ENCODE data around the gene SLC6A20. TPM values are rescaled to one million over a fixed set of nuclear protein-coding genes. Genes with fewer than 3 reads are reported as not detected.
A peak's percentile ranks its signal among the peaks of the same experiment; 100 is the strongest.

The SLC6A20 gene
- total and polyA plus RNA-seq, 4 donors: 0.08 to 0.16 (median 0.10) TPM; not detected in 1

GRCh38 chr3:45765958-45766357, 30.4 kb downstream of the SLC6A20 start:
- Histone ChIP-seq H3K27ac (ENCODE audit: low read depth in 1 of 2, low read length in 2 of 2) (no peak overlapping the region), H3K9ac (ENCODE audit: low read depth in 1 of 2, low read length in 2 of 2) (no peak overlapping the region), H3K27me3 (ENCODE audit: control insufficient read depth in 4 of 4, insufficient read depth in 4 of 4, low read length in 3 of 4) (no peaks in the 10 kb centered on the region), H3K4me3 (ENCODE audit: low read depth in 1 of 3, low read length in 3 of 3) (no peak overlapping the region), H3K9me3 (ENCODE audit: control insufficient read depth in 4 of 4, low read length in 3 of 4) (no peaks in the 10 kb centered on the region), H3K36me3 (ENCODE audit: control insufficient read depth in 4 of 4, insufficient read depth in 3 of 4, low read depth in 1 of 4, low read length in 3 of 4) (no peaks in the 10 kb centered on the region), H3K4me1 (ENCODE audit: control insufficient read depth in 4 of 4, insufficient read depth in 4 of 4, low read length in 3 of 4) (peaks cover 0 to 14% (median 8%) of the 10 kb centered on the region in 4 donors)
- TF ChIP-seq GABPA (IDR thresholded peaks at IDR 0.05 in 1 of 2, conservative IDR thresholded peaks at IDR 0.05 in 1 of 2): no peak
- TF ChIP-seq FOXA2 (IDR thresholded peaks at IDR 0.05): no peak
- no peak for TF ChIP-seq MAX (IDR thresholded peaks at IDR 0.05)
- TF ChIP-seq HNF4A (conservative IDR thresholded peaks at IDR 0.05): no peak
- TF ChIP-seq RXRA (IDR thresholded peaks at IDR 0.05): no peak
- no peak for TF ChIP-seq FOXA1 (IDR thresholded peaks at IDR 0.05)
- TF ChIP-seq JUND (IDR thresholded peaks at IDR 0.05): no peak
- no peak for TF ChIP-seq SP1 (IDR thresholded peaks at IDR 0.05)
- TF ChIP-seq CTCF (IDR thresholded peaks at IDR 0.05; ENCODE audit: low read depth, low read length, missing input control): no peak
- DNase-seq (ENCODE audit: low spot score): peak; percentile 19
- 88% methylated on average over 8 of the region's 8 CpGs for WGBS

GRCh38 chr3:45765266-45765851, 31.0 kb downstream of the SLC6A20 start:
- TF ChIP-seq JUND (IDR thresholded peaks at IDR 0.05) (no peak), MAX (IDR thresholded peaks at IDR 0.05) (no peak), CTCF (IDR thresholded peaks at IDR 0.05; ENCODE audit: low read depth, low read length, missing input control) (no peak), NR2F2 (IDR thresholded peaks at IDR 0.05) (no peak), HNF4A (conservative IDR thresholded peaks at IDR 0.05) (no peak), HNF4G (IDR thresholded peaks at IDR 0.05) (no peak), FOXA1 (IDR thresholded peaks at IDR 0.05) (no peak), ZBTB33 (IDR thresholded peaks at IDR 0.05) (no peak)
- Histone ChIP-seq H3K9me3 (ENCODE audit: control insufficient read depth in 4 of 4, low read length in 3 of 4) (no peaks in the 10 kb centered on the region), H3K36me3 (ENCODE audit: control insufficient read depth in 4 of 4, insufficient read depth in 3 of 4, low read depth in 1 of 4, low read length in 3 of 4) (no peaks in the 10 kb centered on the region), H3K4me3 (ENCODE audit: low read depth in 1 of 3, low read length in 3 of 3) (no peak overlapping the region), H3K4me1 (ENCODE audit: control insufficient read depth in 4 of 4, insufficient read depth in 4 of 4, low read length in 3 of 4) (peaks cover 0 to 14% (median 8%) of the 10 kb centered on the region in 4 donors), H3K27me3 (ENCODE audit: control insufficient read depth in 4 of 4, insufficient read depth in 4 of 4, low read length in 3 of 4) (no peaks in the 10 kb centered on the region), H3K27ac (ENCODE audit: low read depth in 1 of 2, low read length in 2 of 2) (no peak overlapping the region), H3K9ac (ENCODE audit: low read depth in 1 of 2, low read length in 2 of 2) (no peak overlapping the region)
- peak; percentile 9 for DNase-seq (ENCODE audit: low spot score)
- 91% methylated on average over 9 of the region's 9 CpGs for WGBS
